Hepatocyte (in vitro differentiated cells): Measurements from ENCODE around the gene SUMO3. TPM values are rescaled to one million over a fixed set of nuclear protein-coding genes. Genes with fewer than 3 reads are reported as not detected.

Experiments used
- DNase-seq: peaks from one replicate; pipeline ENCODE4 v3.0.0-alpha.2; 2016; ENCODE audit warnings: low spot score
- H2AFZ ChIP-seq: fragments of 200-600 bp; sonication (generic); 2 replicates; pipeline ENCODE4 v1.6.0; 2016; ENCODE audit warnings: antibody characterized with exemption, mild to moderate bottlenecking
- H3K27ac ChIP-seq: fragments of 200-600 bp; sonication (generic); 2 replicates; pipeline ENCODE4 v1.5.1; 2016; ENCODE audit warnings: mild to moderate bottlenecking
- H3K27me3 ChIP-seq: fragments of 200-600 bp; sonication (generic); 2 replicates; pipeline ENCODE4 v1.6.1; 2016
- H3K36me3 ChIP-seq: fragments of 200-600 bp; sonication (generic); replicated peaks from 2 replicates; pipeline ENCODE4 v1.5.1; 2016; ENCODE audit warnings: low read depth; ENCODE audit not compliant: insufficient read depth
- H3K4me1 ChIP-seq: fragments of 200-600 bp; sonication (generic); 2 replicates; pipeline ENCODE4 v1.5.1; 2016; ENCODE audit warnings: mild to moderate bottlenecking, moderate library complexity; ENCODE audit not compliant: insufficient read depth
- H3K4me2 ChIP-seq: fragments of 200-600 bp; sonication (generic); 2 replicates; pipeline ENCODE4 v1.6.0; 2016
- H3K4me3 ChIP-seq: fragments of 200-600 bp; sonication (generic); 2 replicates; pipeline ENCODE4 v1.5.1; 2016; ENCODE audit warnings: mild to moderate bottlenecking
- H3K79me2 ChIP-seq: fragments of 200-600 bp; sonication (generic); 2 replicates; pipeline ENCODE4 v1.6.0; 2017; ENCODE audit warnings: mild to moderate bottlenecking
- H3K9me2 ChIP-seq: fragments of 200-600 bp; sonication (generic); replicated peaks from 2 replicates; pipeline ENCODE4 v1.6.0; 2017; ENCODE audit warnings: mild to moderate bottlenecking; ENCODE audit not compliant: insufficient read depth
- H3K9me3 ChIP-seq: fragments of 200-600 bp; sonication (generic); 2 replicates; pipeline ENCODE4 v1.5.1; 2016; ENCODE audit warnings: low read depth, mild to moderate bottlenecking
- H4K20me1 ChIP-seq: fragments of 200-600 bp; sonication (generic); 2 replicates; pipeline ENCODE4 v1.6.0; 2016; ENCODE audit warnings: mild to moderate bottlenecking; ENCODE audit not compliant: insufficient read depth, poor library complexity, severe bottlenecking
- CTCF ChIP-seq: fragments of 200-600 bp; sonication (generic); IDR thresholded peaks from 2 replicates; pipeline ENCODE4 v1.5.1; 2016; ENCODE audit warnings: antibody characterized with exemption, mild to moderate bottlenecking; ENCODE audit not compliant: poor library complexity
- EZH2 ChIP-seq: fragments of 200-600 bp; sonication (generic); IDR thresholded peaks from 2 replicates; pipeline ENCODE4 v1.6.1; 2016; ENCODE audit warnings: antibody characterized with exemption, mild to moderate bottlenecking, borderline replicate concordance
- EZH2phosphoT487 ChIP-seq: fragments of 200-600 bp; sonication (generic); IDR thresholded peaks from one replicate; pipeline ENCODE4 v1.6.1; 2018; ENCODE audit warnings: antibody characterized with exemption, mild to moderate bottlenecking, low read depth, moderate library complexity; ENCODE audit not compliant: unreplicated experiment, severe bottlenecking
- whole genome bisulfite sequencing: methylation state at CpG from one replicate; pipeline ENCODE4 v1.1.6; 2016; ENCODE audit warnings: low lambda C conversion rate; ENCODE audit errors: missing lambda C conversion rate; 5-methylcytosine and 5-hydroxymethylcytosine counted together
- polyA plus RNA-seq: library from polyadenylated mRNA; unstranded; fragments of >200 nt; fragmentation: Nextera tagmentation; extraction: Ambion mirVana; gene quantifications from 2 replicates; pipeline ENCODE4 v1.2.1, GENCODE V29; 2016
- total RNA-seq: library from RNA; depleted of rRNA; stranded (reverse); fragments of >200 nt; gene quantifications from 2 replicates; pipeline ENCODE4 v1.2.3, GENCODE V29; 2014

Gene SUMO3
- total and polyA plus RNA-seq, 2 experiments from 2014 or later = 68.5 to 97.0 TPM

- H2AFZ ChIP-seq = no peak overlapping the region
- peaks cover 42% of the 10 kb centered on the region for H3K4me1 ChIP-seq
- H4K20me1 ChIP-seq = peaks cover 22% of the 10 kb centered on the region
- peak overlapping the region; percentile 96 for H3K27ac ChIP-seq
- H3K27me3 ChIP-seq = no peaks in the 10 kb centered on the region
- no peak overlapping the region for H3K4me2 ChIP-seq
- DNase-seq = peak; percentile 77
- H3K9me3 ChIP-seq = no peaks in the 10 kb centered on the region
- WGBS = 81% methylated on average over 12 of the region's 12 CpGs
- TF ChIP-seq EZH2phosphoT487 = no peak
- no peak for TF ChIP-seq EZH2
- TF ChIP-seq CTCF = no peak
- no peak overlapping the region for H3K4me3 ChIP-seq
- H3K36me3 ChIP-seq = peaks cover 4% of the 10 kb centered on the region
- peaks cover 36% of the 10 kb centered on the region for H3K79me2 ChIP-seq
- H3K9me2 ChIP-seq = no peaks in the 10 kb centered on the region
Observed at GRCh38 chr21:44849616-44850130, 31.8 kb upstream of the SUMO3 start.

- peaks cover 4% of the 10 kb centered on the region for H3K36me3 ChIP-seq
- TF ChIP-seq EZH2 (no peak), EZH2phosphoT487 (no peak)
- no peak overlapping the region for H3K4me2 ChIP-seq
- 96% methylated on average over 30 of the region's 36 CpGs for WGBS
- H2AFZ ChIP-seq = no peak overlapping the region
- peak overlapping the region; percentile 96 for H3K27ac ChIP-seq
- H4K20me1 ChIP-seq = peaks cover 18% of the 10 kb centered on the region
- DNase-seq = no peak
- peaks cover 29% of the 10 kb centered on the region for H3K79me2 ChIP-seq
- no peaks in the 10 kb centered on the region for H3K9me2 ChIP-seq
- H3K9me3 ChIP-seq = no peaks in the 10 kb centered on the region
- H3K4me3 ChIP-seq = no peak overlapping the region
- peaks cover 42% of the 10 kb centered on the region for H3K4me1 ChIP-seq
- no peaks in the 10 kb centered on the region for H3K27me3 ChIP-seq
Observed at GRCh38 chr21:44848821-44849521, 31.1 kb upstream of the SUMO3 start.

- no peak overlapping the region for H3K4me3 ChIP-seq
- H3K9me3 ChIP-seq = no peaks in the 10 kb centered on the region
- H3K79me2 ChIP-seq = peaks cover 16% of the 10 kb centered on the region
- H3K4me1 ChIP-seq = peaks cover 28% of the 10 kb centered on the region
- no peak for DNase-seq
- H4K20me1 ChIP-seq = peaks cover 5% of the 10 kb centered on the region
- H3K27ac ChIP-seq = no peak overlapping the region
- H3K27me3 ChIP-seq = no peaks in the 10 kb centered on the region
- H3K4me2 ChIP-seq = no peak overlapping the region
- WGBS = 93% methylated on average over 24 of the region's 24 CpGs
- H3K9me2 ChIP-seq = no peaks in the 10 kb centered on the region
- peaks cover 4% of the 10 kb centered on the region for H3K36me3 ChIP-seq
- TF ChIP-seq CTCF (no peak), EZH2 (no peak), EZH2phosphoT487 (no peak)
- H2AFZ ChIP-seq = no peak overlapping the region
Observed at GRCh38 chr21:44847261-44848056, 29.6 kb upstream of the SUMO3 start.
